ENCODE results near the gene PLCB1.

- TF ChIP-seq EZH2phosphoT487 (IDR thresholded peaks at IDR 0.05; ENCODE audit: borderline replicate concordance, low read length) (no peak), CTCF (conservative IDR thresholded peaks at IDR 0.05; ENCODE audit: low read depth, low read length) (no peak)
Measured at GRCh38 chr20:8094415-8094818, 37.6 kb upstream of the PLCB1 start.

Measured in PC-3 (cell line).